GM12878 (cell line): ENCODE measurements around the gene IDI2. TPM values are rescaled to one million over a fixed set of nuclear protein-coding genes. Genes with fewer than 3 reads are reported as not detected.

ENCODE experiments used
- BACH1 ChIP-seq: fragments of 450-650 bp; IDR thresholded peaks from 2 replicates; pipeline ENCODE4 v1.6.1; 2017; ENCODE audit warnings: mild to moderate bottlenecking, borderline replicate concordance
- BHLHE40 ChIP-seq, 2 experiments: fragments of 450-650 bp in 1 of 2; IDR thresholded peaks; 2 replicates each; pipeline ENCODE4 v1.6.1; 2011 to 2017; ENCODE audit warnings: low read depth in 2 of 2, borderline replicate concordance in 1 of 2, improper control_type of control experiment in 1 of 2, low read length in 1 of 2, mild to moderate bottlenecking in 1 of 2
- CBFB ChIP-seq: IDR thresholded peaks from 2 replicates; pipeline ENCODE4 v1.6.1; 2016; ENCODE audit warnings: antibody characterized with exemption, low read depth
- CHD1 ChIP-seq: IDR thresholded peaks from 2 replicates; pipeline ENCODE4 v1.6.1; 2012; ENCODE audit warnings: low read depth, low read length, improper control_type of control experiment
- EP300 ChIP-seq, 2 experiments: fragments of 150-350 bp in 1 of 2; IDR thresholded peaks; 2 replicates each; pipeline ENCODE4 v1.6.1; 2011 to 2012; ENCODE audit warnings: low read depth in 2 of 2, low read length in 2 of 2, borderline replicate concordance in 1 of 2, improper control_type of control experiment in 1 of 2, inconsistent platforms in 1 of 2; ENCODE audit not compliant: control insufficient read depth in 1 of 2
- ESRRA ChIP-seq: IDR thresholded peaks from 2 replicates; pipeline ENCODE4 v1.6.1; 2012; ENCODE audit warnings: mild to moderate bottlenecking, low read length, improper control_type of control experiment
- ETV6 ChIP-seq, 2 experiments: fragments of 450-650 bp in 1 of 2; IDR thresholded peaks in 1 of 2; conservative IDR thresholded peaks in 1 of 2; 2 replicates each; pipeline ENCODE4 v1.6.1; 2014; ENCODE audit warnings: antibody characterized with exemption in 1 of 2, borderline replicate concordance in 1 of 2, low read depth in 1 of 2, mild to moderate bottlenecking in 1 of 2, moderate library complexity in 1 of 2
- IRF3 ChIP-seq: fragments of 450-650 bp; IDR thresholded peaks from 2 replicates; pipeline ENCODE4 v1.6.1; 2014; ENCODE audit warnings: mild to moderate bottlenecking
- LARP7 ChIP-seq: fragments of 450-650 bp; IDR thresholded peaks from 2 replicates; pipeline ENCODE4 v1.6.1; 2017; ENCODE audit warnings: mild to moderate bottlenecking
- MEF2A ChIP-seq: IDR thresholded peaks from 2 replicates; pipeline ENCODE4 v1.6.1; 2011; ENCODE audit warnings: low read depth, mild to moderate bottlenecking, low read length, moderate library complexity; ENCODE audit not compliant: insufficient read depth
- PAX5 ChIP-seq: IDR thresholded peaks from 2 replicates; pipeline ENCODE4 v1.6.1; 2011; ENCODE audit warnings: low read depth, low read length, borderline replicate concordance
- PAX8 ChIP-seq: fragments of 450-650 bp; IDR thresholded peaks from 2 replicates; pipeline ENCODE4 v1.6.1; 2017; ENCODE audit warnings: mild to moderate bottlenecking, moderate library complexity
- PBX3 ChIP-seq: IDR thresholded peaks from 2 replicates; pipeline ENCODE4 v1.6.1; 2011; ENCODE audit warnings: mild to moderate bottlenecking, low read depth, low read length, moderate library complexity; ENCODE audit not compliant: insufficient replicate concordance
- SMC3 ChIP-seq: IDR thresholded peaks from 2 replicates; pipeline ENCODE4 v1.6.1; 2011; ENCODE audit warnings: low read length, improper control_type of control experiment, borderline replicate concordance
- TBL1XR1 ChIP-seq: IDR thresholded peaks from 2 replicates; pipeline ENCODE4 v1.6.1; 2012; ENCODE audit warnings: low read depth, low read length, improper control_type of control experiment
- USF2 ChIP-seq: IDR thresholded peaks from 2 replicates; pipeline ENCODE4 v1.6.1; 2011; ENCODE audit warnings: low read depth, low read length, improper control_type of control experiment, borderline replicate concordance
- YY1 ChIP-seq: IDR thresholded peaks from 2 replicates; pipeline ENCODE4 v1.6.1; 2011; ENCODE audit warnings: low read depth, mild to moderate bottlenecking, low read length
- ZBTB33 ChIP-seq: fragments of 450-650 bp; IDR thresholded peaks from 2 replicates; pipeline ENCODE4 v1.6.1; 2017; ENCODE audit warnings: mild to moderate bottlenecking
- ZBTB4 ChIP-seq: fragments of 450-650 bp; formaldehyde crosslinking; IDR thresholded peaks from 2 replicates; pipeline ENCODE4 v1.4.0; 2022; ENCODE audit warnings: mild to moderate bottlenecking, moderate library complexity
- ZNF24 ChIP-seq: fragments of 450-650 bp; IDR thresholded peaks from 2 replicates; pipeline ENCODE4 v1.6.1; 2017; ENCODE audit warnings: antibody characterized with exemption, mild to moderate bottlenecking
- polyA plus RNA-seq, 11 experiments: library from polyadenylated mRNA; depleted of rRNA in 4 of 11; unstranded in 6 of 11; stranded (reverse) in 5 of 11; fragments of >200 nt; fragmentation: Nextera tagmentation in 4 of 11; fragmentation: Illumina TruSeq in 1 of 11; extraction: Ambion mirVana in 4 of 11; extraction: Trizol in 1 of 11; gene quantifications; 1 replicate in 1 of 11; 2 replicates in 10 of 11; pipeline versions ENCODE4 v1.2.1 to v1.2.3, GENCODE V29; 2011 to 2016; ENCODE audit warnings: inconsistent platforms in 2 of 11, missing spikeins in 2 of 11, low read depth in 1 of 11
- total RNA-seq, 4 experiments: library from RNA; depleted of rRNA in 3 of 4; stranded (reverse); fragments of >200 nt in 3 of 4; fragmentation: Illumina TruSeq in 1 of 4; extraction: Trizol in 1 of 4; gene quantifications; 2 replicates each; pipeline versions ENCODE4 v1.2.1 to v1.2.3, GENCODE V29; 2013 to 2021

IDI2 gene
- total and polyA plus RNA-seq, 10 of the 15 experiments (the other 5 are each of a cell fraction or from before 2014, with no cell fraction given) = 0.06 TPM; not detected in 9

- no peak for TF ChIP-seq ZBTB4 (CRISPR knock-in tag)
- 0 out of 2 replicates have a peak, but pooled peaks have one; percentile 34 for TF ChIP-seq TBL1XR1
- no peak for TF ChIP-seq PBX3
- no peak for TF ChIP-seq ZBTB33
- TF ChIP-seq CBFB = peak; percentile 68; the same call in 1 of the 2 replicates
- no peak for TF ChIP-seq USF2
- no peak for TF ChIP-seq ZNF24
- peak; percentile 58 to 77; a peak in 3 of 4 replicates for TF ChIP-seq BHLHE40 (IDR thresholded peaks at IDR 0.05; ENCODE audit: borderline replicate concordance in 1 of 2, low read depth in 2 of 2, low read length in 1 of 2)
- 0 out of 4 replicates have a peak, but pooled peaks of 1 of the 2 experiments have one; percentile 20 for TF ChIP-seq ETV6 (conservative IDR thresholded peaks at IDR 0.05 in 1 of 2, IDR thresholded peaks at IDR 0.05 in 1 of 2; ENCODE audit: borderline replicate concordance in 1 of 2, low read depth in 1 of 2)
- TF ChIP-seq MEF2A = no peak
- peak; percentile 30; the same call in 1 of the 2 replicates for TF ChIP-seq BACH1
- peak; percentile 79; the same call in 1 of the 2 replicates for TF ChIP-seq ESRRA
- TF ChIP-seq PAX8 = no peak
- no peak for TF ChIP-seq IRF3
- no peak for TF ChIP-seq EP300 (IDR thresholded peaks at IDR 0.05; ENCODE audit: borderline replicate concordance in 1 of 2, control insufficient read depth in 1 of 2, low read depth in 2 of 2, low read length in 2 of 2)
- peak; percentile 80 for TF ChIP-seq YY1
- no peak for TF ChIP-seq SMC3
- 0 out of 2 replicates have a peak, but pooled peaks have one; percentile 67 for TF ChIP-seq CHD1
- peak; percentile 91 for TF ChIP-seq LARP7
- 0 out of 2 replicates have a peak, but pooled peaks have one; percentile 8 for TF ChIP-seq PAX5
These were observed 37.6 kb downstream of the IDI2 start, which contains the start of gene GTPBP4 (continued) for GRCh38 chr10:987870-988666.
